HG02973 (cell line): ENCODE measurements around the gene ARHGAP23.
"Not testable (repeated sequence)": the region's sequence is repeated elsewhere in the genome, so short reads cannot be mapped to it uniquely, and the experiment has no call there.

Experiments
- ATAC-seq: cut with Tn5 transposase; IDR thresholded peaks from one replicate; pipeline ENCODE4 v1.9.1; 2021; ENCODE audit warnings: moderate library complexity; ENCODE audit not compliant: unreplicated experiment

ARHGAP23 gene

DNA sequence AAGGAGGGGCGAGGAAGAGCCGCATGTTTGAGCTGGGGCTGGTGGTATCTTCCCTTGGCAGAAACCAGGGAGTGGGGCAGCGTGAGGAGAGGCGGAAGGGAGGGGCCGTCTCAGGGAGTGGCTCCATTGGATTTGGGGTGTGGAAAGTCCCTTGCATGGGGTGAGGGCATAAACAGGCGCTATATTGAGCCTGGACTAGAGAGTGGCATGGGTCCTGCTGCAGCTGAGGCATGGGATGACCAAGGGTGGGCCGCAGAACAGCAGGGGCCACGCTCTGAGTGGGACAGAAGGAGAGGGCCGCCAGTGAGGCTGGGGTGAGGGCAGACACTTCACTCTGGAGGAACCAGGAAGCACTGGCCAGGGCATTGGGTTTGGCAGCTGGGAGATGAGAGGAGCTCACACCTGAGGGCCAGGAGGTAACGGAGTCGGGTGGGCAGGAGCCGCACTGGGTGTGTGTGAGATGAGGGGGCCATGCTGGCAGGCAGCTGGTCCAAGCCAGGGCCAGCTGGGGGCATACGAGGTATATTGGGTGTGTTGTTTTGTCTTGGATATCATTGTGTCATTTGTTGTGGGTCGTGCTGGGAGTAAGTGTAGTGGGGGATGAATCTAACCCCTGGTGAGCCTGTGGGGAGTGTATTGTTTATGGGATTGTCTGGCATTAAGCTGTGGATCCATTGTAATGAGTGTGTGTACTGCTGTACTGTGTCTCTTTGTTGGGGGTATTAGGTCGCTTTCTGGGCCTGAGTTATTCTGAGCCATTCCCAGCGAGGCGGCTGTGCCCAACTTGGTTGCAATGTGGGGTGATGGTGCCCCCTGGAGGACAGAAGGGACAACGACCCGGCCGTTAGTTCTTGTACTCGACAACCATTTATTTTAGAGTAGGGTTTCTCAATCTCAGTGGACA, 56.2 kb downstream of the ARHGAP23 start:
- peak; percentile 53 for ATAC-seq

- no peak for ATAC-seq
Observed at GRCh38 chr17:38485146-38485468, 56.8 kb downstream of the ARHGAP23 start.

GRCh38 chr17:38485681-38486298, 57.5 kb downstream of the ARHGAP23 start:
- ATAC-seq: not testable (repeated sequence)

DNA sequence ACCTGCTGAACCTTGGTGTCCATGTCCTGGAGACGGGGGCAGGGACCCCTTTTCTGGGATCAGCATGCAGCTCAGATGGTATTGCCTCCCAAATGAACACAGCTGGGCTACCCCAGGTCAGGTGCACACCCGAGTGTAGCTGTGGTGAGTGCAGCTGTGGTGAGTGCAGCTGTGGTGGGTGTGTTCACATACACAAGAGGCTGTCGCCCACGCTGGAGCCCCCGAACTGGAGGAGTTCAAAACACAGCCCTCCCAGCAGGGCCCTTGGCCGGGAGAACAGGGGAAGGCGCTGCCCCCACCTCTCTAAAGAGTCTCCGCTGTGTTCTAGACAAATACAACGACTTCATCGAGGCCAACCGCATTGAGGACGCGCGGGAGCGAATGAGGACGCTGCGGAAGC, 61.5 kb downstream of the ARHGAP23 start:
- ATAC-seq: not testable (repeated sequence)

GRCh38 chr17:38491346-38492066, 63.2 kb downstream of the ARHGAP23 start:
- not testable (repeated sequence) for ATAC-seq

GRCh38 chr17:38492067-38493040, 64.1 kb downstream of the ARHGAP23 start:
- ATAC-seq: not testable (repeated sequence)

- not testable (repeated sequence) for ATAC-seq
Observed at GRCh38 chr17:38494152-38494551, 65.9 kb downstream of the ARHGAP23 start.

GRCh38 chr17:38497656-38498055, 69.4 kb downstream of the ARHGAP23 start:
- not testable (repeated sequence) for ATAC-seq

GRCh38 chr17:38498353-38498752, 70.1 kb downstream of the ARHGAP23 start:
- no peak for ATAC-seq

- ATAC-seq: not testable (repeated sequence)
Observed at GRCh38 chr17:38499230-38499629, 71.0 kb downstream of the ARHGAP23 start.

DNA sequence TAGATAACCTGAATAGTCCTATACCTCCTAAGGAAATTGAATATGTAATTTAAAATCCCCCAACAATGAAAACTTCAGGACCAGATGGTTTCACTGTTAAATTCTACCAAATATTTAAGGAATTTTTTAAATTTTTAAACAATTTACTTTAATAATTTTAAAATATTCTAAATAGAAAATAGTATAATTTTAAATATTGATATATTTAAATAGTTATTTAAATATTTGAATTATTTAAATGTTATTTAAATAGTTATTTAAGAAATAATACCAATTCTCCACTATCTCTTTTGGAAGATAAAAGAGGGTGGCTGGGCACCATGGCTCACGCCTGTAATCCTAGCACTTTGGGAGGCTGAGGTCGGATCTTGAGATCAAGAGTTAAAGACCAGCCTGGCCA, 73.5 kb downstream of the ARHGAP23 start:
- not testable (repeated sequence) for ATAC-seq

DNA sequence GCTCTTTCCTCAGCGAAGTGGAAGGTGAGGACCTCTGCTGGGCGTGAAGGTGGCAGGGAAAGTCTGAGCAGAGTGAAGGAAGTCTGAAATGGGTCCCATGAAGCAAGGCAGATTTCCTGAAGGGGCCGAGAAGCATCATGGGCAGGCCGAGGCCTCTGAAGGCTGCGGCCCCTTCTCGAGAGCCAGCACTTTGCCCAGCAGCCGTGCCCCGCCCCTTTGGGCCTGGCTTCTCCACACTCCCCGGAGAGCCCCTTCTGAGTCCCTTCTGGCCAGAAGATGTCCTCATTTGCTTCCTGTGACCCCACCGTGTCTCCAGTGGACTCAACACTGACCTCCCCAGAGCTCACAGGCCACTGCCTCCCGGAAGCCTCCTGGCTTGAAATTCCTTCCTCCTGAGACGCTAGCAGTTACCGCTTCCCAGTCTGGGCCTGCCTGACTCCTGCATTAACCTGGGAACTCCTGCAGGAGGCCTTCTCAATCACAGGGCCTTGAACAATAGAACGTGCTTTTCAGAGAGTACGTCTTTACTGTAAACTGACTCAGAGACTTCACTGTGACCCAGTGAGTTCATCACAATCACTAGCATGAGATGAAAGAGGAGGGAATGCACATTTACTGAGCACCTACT, 75.1 kb downstream of the ARHGAP23 start:
- not testable (repeated sequence) for ATAC-seq

- ATAC-seq: no peak
Observed at GRCh38 chr17:38504216-38504615, 76.0 kb downstream of the ARHGAP23 start.

DNA sequence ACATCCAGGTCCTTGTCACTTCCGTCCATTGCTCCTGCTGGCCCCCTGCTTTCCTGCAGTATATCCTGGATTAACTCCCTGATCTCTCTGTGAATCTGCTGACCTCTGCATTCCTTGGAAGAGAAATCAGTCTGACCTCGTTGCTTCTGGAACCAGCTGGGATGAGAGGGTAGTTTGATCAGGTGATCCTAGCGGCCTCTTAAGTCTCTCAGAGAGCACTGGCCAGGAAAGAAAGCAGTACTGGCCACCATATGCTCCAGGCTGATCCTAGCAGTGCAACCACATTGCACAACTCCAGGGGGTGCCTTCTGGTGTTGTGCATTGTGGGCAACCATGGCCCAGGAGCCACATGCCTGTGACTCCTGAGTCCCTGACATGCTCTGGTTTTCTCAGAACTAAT, 79.2 kb downstream of the ARHGAP23 start:
- ATAC-seq: no peak

GRCh38 chr17:38507921-38508569, 79.8 kb downstream of the ARHGAP23 start:
- no peak for ATAC-seq

GRCh38 chr17:38508570-38508950, 80.3 kb downstream of the ARHGAP23 start:
- ATAC-seq: no peak

DNA sequence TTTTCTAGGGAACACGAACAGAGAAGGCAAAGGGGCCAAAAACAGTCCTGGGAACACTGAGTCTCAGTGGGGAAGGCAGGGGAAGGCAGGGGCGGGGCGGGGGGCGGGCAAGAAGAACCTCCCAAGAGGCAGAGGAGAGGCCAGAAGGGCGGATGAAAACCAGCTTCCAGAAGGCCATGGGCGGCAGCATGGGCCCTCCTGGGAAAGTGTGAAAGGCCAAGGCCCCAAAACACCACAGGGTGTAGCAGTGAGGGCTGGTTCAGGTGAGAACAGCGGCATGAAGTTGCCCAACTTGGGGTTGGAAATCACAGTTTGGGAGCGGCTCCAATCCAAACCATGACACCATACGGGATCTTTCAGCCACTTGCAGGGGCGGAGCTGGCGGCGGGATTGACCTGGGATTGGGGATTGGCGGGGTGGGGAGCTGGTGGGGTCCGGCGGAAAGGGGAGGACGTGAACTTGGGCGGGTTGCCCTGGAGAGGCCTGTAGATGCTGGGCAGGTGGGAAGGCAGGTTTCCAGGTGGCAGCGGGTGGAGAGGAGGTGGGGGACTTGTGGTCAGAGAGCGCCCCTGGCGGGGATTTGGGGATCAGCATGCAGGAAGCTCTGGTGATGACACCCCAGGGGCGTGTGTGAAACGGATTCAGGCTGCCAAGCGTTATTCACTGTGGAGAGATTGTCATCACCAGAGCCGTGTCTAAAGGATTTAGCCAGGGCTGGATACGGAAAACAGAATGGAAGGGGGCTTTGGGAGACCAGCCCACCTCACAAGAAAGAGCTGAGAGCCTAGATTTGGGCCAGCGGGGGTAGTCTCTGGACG, 80.9 kb downstream of the ARHGAP23 start:
- ATAC-seq: no peak

DNA sequence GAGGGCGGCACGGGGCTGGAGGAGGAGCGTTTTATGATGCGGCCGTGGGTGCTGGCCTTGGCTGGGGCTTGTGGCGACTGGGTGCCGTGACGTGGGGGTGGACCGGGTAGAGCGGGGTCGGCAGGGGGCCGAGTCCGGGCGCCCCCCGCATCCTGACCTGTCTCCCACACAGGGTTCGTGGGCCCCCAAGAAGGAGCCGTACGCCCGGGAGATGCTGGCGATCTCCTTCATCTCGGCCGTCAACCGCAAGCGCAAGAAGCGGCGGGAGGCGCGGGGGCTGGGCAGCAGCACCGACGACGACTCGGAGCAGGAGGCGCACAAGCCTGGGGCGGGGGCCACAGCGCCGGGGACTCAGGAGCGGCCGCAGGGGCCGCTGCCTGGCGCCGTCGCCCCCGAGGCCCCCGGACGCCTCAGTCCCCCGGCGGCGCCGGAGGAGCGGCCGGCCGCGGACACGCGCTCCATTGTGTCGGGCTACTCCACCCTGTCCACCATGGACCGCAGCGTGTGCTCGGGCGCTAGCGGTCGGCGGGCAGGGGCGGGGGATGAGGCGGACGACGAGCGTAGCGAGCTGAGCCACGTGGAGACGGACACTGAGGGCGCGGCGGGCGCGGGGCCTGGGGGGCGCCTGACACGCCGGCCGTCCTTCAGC, 81.6 kb downstream of the ARHGAP23 start:
- ATAC-seq: no peak
